ENCODE results near the gene PC.

The PC gene

DNA sequence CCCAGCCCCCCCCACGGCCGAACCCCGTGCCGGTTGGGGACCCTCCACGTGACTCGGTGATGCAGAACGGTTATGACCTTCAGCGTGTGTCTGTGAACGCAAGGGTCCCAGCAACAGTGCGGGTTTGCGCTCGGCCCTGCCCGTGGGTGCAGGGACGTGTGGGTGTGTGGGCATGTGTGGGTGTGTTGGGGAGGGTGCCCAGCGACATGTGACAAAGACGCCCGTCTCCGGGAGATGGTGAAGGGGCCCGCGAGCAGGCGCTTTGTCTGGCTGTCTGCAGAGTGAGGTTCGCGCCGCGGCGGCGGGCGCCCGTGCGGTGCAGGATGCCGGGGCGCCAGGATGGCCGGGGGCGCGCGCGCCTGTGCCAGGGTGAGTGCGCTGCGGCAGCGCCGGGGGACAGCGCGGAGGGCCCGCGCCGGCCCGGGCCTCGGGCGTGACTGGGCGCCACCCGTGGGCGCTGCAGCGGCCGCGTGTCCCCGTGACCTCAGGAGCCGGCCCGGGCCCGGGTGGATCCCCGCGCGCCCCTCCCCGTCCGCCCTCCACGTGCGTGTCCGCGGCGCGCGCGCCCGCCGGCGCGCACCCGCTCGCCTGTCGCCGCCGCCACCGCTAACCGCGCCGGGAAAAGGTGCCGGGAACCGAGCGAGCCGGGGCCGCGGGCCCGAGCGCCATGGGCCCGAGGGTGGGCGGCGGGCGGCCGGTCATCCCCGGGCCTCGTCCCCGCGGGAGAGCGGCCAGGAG lies 101.5 kb downstream of the PC start, which contains the start of gene LRFN4:
LRFN4 (plus strand) TSS at position 569 of the 738 bp plus-strand sequence. CDS start 681 bp downstream, outside the sequence.
- peak in 37 of 56 donors; percentile 34 to 97 (median 73) for DNase-seq

- DNase-seq: peak in 54 of 56 donors; percentile 58 to 97 (median 87)
These were observed 102.3 kb downstream of the PC start for GRCh38 chr11:66855574-66856495.

DNA sequence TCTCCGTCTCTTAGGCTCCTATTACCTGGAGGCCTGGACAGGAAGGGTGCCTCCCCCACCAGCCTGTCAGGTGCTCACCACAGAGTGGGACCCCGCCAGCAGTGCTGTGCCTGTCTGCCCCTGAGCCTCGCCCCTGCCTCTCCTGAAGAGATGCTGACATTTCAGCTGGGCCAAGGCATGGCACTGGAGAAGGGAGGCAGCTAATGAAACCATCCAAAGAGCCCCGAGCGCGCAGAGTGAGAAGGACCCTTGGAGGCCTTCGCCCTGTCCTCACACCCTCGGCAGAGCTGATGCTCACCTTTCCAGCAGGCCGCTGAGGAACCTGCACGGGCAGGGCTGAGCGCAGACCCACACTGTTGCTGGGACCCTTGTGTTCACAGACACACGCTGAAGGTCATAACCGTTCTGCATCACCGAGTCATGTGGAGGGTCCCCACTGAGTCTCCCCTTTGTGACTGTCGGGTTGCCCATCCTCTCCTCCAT lies 103.4 kb downstream of the PC start:
- no peak for DNase-seq

DNA sequence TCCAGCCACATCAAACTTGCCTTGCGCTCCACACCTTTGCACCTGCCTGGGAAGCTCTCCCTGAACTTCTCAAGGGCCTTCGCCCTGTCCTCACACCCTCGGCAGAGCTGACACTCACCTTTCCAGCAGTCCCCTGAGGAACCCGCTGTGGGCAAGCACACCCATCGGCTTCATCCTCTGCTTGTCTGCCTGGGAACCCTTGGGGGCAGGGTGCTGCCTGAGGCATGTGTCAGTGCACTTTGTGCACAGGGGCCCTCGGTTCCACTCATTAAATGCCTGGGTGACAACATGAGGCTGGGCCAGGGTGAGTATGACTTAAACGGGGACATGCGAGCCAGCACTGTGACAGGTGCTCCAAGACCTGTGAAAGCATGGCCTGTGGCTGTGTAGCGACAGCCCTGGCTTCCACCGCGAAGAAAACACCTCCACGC lies 103.9 kb downstream of the PC start:
- DNase-seq: no peak

- no peak for DNase-seq
These were observed 104.6 kb downstream of the PC start for GRCh38 chr11:66853242-66854229.

GRCh38 chr11:66852466-66853241 lies 105.5 kb downstream of the PC start:
- no peak for DNase-seq

DNA sequence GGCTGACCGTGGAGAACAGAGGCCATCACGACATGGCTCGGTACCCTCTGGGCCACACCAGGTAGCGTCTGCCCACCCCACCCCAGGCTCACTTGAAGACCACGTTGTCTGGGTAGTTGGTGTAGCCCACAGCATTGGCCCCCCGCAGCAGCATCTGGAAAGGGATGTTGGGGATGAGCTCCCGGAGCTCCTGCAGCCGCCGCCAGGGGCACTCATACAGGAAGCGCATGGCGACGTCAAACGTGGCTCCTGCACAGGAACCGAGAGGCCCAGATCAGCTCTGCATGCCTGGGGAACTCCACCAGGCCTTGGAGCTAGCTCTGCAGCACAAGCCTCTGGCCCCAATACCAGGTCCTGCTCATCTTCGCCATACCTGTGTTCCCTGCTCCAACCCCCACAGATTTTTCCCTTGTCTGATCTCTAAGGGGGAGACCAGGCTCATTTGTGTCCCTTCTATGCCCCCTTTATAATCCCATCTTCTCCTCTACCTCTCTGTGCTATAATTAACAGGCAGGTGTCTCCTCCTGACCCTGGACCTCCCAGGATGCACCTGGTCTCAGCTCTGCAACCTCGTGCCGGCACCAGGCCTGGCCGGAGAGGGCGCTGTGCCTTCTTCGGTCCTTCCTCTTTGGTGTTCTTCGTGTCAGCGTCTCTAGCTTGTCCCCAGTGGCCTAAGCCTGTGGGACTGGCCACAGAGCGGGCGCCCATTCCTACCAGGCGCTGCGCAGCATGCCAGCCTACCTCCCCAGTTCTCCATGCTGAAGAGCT lies 106.3 kb downstream of the PC start:
- no peak for DNase-seq

- no peak for DNase-seq
These were observed 107.0 kb downstream of the PC start for GRCh38 chr11:66851239-66851596.

DNA sequence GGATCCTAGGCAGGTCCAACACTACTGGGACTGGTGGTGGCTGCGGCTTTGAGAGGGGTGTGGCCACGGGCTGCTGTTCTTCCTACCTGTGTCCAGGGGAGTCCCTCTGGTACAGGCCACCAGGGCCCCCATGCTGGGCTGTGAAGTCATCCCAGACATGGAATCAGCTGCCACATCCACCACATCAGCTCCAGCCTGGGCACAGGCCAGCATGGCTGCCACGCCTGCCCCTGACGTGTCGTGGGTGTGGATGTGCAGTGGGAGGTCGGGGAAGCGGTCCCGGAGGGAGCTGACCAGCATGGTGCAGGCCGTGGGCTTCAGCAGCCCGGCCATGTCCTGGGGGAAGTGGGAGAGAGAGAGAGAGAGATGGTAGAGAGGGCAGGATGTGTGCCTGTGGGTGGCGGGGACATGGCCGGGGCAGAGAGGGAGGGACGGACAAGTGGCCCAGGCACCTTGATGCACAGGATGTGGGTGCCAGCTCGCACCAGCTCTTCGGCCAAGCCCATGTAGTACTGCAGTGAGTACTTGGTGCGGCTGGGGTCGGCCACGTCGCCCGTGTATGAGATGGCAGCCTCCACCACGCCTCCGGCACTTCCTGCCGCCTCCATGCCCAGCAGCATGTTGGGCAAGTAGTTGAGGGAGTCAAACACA lies 107.5 kb downstream of the PC start:
- DNase-seq: no peak

DNA sequence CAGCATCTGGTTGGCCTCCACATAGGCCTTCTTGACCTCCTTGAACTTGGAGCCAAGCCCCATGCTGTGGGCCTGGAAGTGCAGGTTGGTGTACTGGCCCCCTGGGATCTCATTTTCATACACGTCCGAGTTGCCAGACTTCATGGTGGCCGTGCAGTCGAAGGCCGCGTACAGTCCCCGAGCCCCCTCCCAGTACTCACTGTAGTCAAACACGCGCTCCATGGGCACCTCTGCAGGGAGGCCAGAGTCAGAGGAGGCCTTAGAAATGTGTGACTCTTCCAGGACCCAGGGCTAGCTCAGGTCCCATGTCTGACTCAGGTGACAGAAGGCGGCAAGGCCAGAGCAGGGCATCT lies 108.0 kb downstream of the PC start:
- no peak for DNase-seq

DNA sequence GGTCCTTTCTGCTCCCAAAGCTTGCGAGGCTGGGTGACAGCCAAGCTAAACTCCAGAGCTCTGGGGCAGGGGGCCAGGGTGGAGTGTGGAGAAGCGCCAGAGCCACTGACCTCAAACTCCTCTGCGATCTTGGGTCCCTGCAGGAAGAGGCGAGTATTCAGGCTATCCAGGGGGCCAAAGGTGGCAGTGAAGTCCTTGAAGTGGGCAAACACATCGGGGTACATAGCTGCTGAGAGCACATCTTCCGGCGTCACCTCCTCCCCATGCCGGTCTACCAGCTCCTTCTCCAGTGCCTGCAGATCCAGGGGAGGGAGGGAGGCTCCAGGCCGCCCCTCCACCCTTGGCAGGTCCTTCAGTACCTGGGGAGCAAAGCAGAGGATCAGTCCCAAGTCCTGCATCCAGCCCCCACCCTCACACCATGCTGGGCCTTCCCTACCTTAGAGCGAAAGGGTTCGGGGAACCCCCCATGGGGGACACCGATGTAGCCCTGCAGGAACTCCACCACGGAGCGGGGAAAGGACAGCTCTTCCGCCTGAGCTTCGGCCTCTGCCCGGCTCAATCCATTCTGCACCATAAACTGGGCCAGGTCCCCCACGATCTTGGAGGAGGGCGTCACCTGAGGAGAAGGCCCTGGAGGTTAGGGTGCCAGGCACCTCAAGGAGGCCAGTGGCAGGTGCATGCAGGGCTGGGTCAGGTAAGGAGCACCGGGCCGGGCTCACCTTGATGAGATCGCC lies 108.5 kb downstream of the PC start:
- no peak for DNase-seq

DNA sequence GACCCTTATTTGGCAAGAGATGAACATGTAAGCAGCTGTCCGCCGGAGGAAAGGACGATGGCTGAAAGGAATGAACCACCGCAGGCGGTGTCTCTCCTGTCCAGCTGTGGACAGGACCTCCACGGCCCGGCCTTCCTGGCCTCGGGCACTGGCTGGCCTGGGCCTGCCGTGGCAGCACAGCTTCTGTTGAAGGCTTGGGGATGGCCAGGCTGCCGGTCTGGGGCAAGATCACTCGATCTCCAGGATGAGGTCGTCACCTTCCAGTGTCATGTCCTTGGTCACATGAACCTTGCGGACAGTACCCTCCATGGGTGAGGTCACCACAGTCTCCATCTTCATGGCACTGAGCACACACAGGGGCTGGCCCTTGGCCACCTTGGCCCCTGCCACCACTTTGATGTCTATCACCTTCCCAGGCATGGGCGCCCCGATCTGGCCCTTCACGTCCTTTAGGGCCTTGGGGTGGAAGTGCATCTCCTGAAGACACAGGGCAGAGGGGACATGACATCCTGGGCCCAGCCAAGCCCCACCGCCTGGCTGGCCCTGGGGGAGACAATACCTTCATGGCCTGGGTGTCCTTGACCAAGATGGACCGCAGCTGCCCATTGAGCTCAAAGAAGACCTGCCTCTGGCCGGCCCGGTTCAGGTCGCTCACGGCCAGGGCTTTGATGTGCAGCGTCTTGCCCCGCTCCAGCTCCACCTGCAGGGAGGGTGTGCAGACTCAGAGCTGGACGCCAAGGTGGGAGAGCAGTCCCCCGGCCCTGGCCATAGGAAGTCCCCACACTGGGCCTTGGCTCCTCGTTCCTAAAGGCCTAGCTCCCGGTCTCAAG lies 109.3 kb downstream of the PC start:
- DNase-seq: no peak

DNA sequence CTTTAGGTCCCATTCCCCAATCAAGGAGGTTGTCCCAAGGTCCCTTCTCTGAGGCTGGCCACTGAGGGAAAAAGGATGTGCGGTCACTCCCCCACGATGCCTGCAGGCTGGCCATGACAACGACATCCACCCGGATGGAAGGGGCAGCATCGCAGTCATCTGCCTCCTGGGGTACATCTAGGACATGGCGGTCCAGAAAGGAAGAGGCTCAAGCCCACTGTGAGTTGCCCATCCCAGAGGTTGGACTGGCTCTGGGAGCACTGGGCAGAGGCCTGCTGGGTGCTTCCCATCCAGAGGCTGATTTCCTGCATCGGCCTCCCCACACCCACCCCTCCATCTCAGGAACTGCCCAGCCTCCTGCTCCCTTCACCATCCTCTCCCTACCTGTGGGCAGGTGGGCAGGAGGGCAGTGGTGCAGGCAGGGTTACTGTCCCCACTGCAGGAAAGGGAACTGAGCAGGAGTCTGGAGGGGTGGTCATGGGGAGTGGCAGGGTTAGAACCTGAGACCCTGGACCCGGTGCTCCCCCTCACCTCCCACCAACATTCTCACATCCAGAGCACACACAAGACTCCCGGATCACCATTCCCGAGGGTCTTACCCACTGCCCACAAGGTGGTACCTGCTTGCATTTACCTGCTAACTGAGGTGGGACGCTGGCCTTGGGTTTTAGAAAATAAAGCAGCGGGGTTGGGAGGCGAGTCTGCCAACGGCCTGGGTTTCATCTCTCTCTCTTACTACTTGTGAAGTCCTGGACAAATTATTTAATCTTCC lies 110.5 kb downstream of the PC start:
- no peak for DNase-seq

DNA sequence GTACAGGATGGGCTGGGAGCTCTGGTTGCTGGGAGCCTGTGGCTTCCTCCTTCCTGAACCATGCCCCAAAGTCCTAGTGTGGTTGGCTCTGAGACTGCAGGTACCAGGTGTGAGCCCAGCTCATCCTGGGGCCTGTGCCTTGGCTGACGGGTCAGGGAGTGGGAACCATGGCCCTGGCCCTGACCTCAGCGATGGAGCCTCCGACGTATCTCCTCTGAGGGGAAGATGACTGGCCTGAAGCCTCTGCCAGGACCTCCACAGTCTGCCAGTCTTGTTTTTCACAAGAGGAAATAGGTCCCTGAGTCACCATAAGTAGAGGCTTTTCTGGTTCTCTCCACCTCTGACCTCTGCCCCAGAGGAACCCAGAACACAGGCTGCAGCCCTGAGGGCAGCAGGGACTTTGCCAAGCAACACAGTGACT lies 111.5 kb downstream of the PC start:
- DNase-seq: no peak

DNA sequence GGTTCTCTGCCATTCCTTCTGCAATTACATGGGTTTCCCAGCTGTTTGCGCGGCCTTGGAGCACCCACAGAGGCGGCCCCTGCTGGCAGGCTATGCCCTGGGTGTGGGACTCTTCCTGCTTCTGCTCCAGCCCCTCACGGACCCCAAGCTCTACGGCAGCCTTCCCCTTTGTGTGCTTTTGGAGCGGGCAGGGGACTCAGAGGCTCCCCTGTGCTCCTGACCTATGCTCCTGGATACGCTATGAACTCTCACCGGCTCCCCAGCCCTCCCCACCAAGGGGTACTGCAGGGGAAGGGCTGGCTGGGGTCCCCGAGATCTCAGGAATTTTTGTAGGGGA lies 112.3 kb downstream of the PC start:
- no peak for DNase-seq

GRCh38 chr11:66845143-66845875 lies 112.9 kb downstream of the PC start:
- DNase-seq: no peak

All from amygdala (tissue), 56 donors.